Measurements from ENCODE around the gene PIP4P1. TPM values are rescaled to one million over a fixed set of nuclear protein-coding genes. Genes with fewer than 3 reads are reported as not detected.

Gene PIP4P1
- total and polyA plus RNA-seq, 2 of the 13 experiments (the other 11 are each of a cell fraction or from before 2014, with no cell fraction given): 33.4 to 47.0 TPM

DNA sequence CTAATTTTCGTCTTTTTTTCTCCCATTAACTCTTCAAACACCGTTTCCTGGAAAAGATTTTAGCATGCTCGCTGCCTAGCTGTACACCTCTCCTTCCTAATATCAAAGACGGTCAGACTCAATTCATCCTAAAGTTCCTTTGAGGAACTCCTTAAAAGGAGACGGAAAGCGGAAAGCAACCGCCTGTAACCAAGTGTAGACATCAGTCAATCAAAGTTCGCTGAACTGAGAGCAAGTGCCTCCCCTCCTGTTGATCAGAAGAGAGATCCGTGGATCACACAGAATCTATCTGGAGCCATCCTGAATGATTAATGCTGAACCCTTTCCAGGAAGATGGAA is 47.5 kb downstream of the PIP4P1 start:
- Histone ChIP-seq H3K27me3 (ENCODE audit: control insufficient read depth in 1 of 2, insufficient read depth in 2 of 2, low read length in 2 of 2) (no peaks in the 10 kb centered on the region; a peak in 2 of 5 replicates), H4K20me1 (ENCODE audit: insufficient read depth, low read length) (no peaks in the 10 kb centered on the region), H3K9me3 (ENCODE audit: low read length) (no peaks in the 10 kb centered on the region), H3K9ac (ENCODE audit: insufficient read depth, low read depth, low read length) (peak overlapping the region; percentile 75), H3K27ac (ENCODE audit: extremely low read length, insufficient read depth, low read length) (no peak overlapping the region), H3K4me2 (ENCODE audit: low read depth, low read length) (peak overlapping the region; percentile 78), H3K79me2 (ENCODE audit: insufficient read depth, low read length) (no peaks in the 10 kb centered on the region), H2AFZ (ENCODE audit: low read length) (peak overlapping the region; percentile 96), H3K4me1 (ENCODE audit: insufficient read depth, low read length) (peaks cover 52% of the 10 kb centered on the region), H3K4me3 (replicated peaks in 1 of 3; ENCODE audit: insufficient read depth in 1 of 3, low read depth in 2 of 3, low read length in 3 of 3) (peak overlapping the region; percentile 81 to 93 (median 92)), H3K36me3 (replicated peaks in 1 of 2; ENCODE audit: control insufficient read depth in 1 of 2, insufficient read depth in 2 of 2, low read length in 2 of 2) (no peaks in the 10 kb centered on the region)
- intact Hi-C loops (cut with micrococcal nuclease; ENCODE audit: unreplicated experiment): loop anchor here (1.0 to 5.0 kb wide), 4 partner anchors 36 to 86 kb away; partner anchors contain the start of genes PARP2 and PNP
- no peak; the same call in 2 of the 3 replicates for ATAC-seq
- ChIA-PET CTCF (ENCODE audit: low intra/inter-chr PET ratio, low total read pairs) (no interaction called here), POLR2A (interaction anchor here (0.7 to 4.3 kb wide), 16 partner anchors 8 to 274 kb away, joined by 3 to 54 read pairs (median 6); partner anchors contain the start of genes ANG, APEX1, OSGEP and PARP2)
- in situ Hi-C loops (cut with HindIII; ENCODE audit: extremely low pct_ligation_motif_present, low pct_unique_long_range_greater_than_20kb): no loop called here
- BruUV-seq (replicated peaks): TSS peak; percentile 78
- 4% methylated on average over 9 of the region's 9 CpGs for WGBS (ENCODE audit: low lambda C conversion rate)
- FAIRE-seq: no peak
- DNase-seq (ENCODE audit: low spot score): no peak
- TF ChIP-seq ZNF878 (CRISPR knock-in tag; IDR thresholded peaks at IDR 0.05) (0 out of 2 replicates have a peak, but pooled peaks have one; percentile 0), KLF15 (CRISPR knock-in tag; IDR thresholded peaks at IDR 0.05; ENCODE audit: borderline replicate concordance) (peak; percentile 9; the same call in 1 of the 2 replicates), ZNF790 (CRISPR knock-in tag; IDR thresholded peaks at IDR 0.05; ENCODE audit: borderline replicate concordance) (no peak), IKZF4 (CRISPR knock-in tag; IDR thresholded peaks at IDR 0.05; ENCODE audit: borderline replicate concordance, low read depth, not compliant biosample characterization) (peak; percentile 2), MATR3 (CRISPR knock-in tag; IDR thresholded peaks at IDR 0.05) (no peak), ISX (CRISPR knock-in tag; conservative IDR thresholded peaks at IDR 0.05) (no peak)
- TF ChIP-seq, protein P1, sequence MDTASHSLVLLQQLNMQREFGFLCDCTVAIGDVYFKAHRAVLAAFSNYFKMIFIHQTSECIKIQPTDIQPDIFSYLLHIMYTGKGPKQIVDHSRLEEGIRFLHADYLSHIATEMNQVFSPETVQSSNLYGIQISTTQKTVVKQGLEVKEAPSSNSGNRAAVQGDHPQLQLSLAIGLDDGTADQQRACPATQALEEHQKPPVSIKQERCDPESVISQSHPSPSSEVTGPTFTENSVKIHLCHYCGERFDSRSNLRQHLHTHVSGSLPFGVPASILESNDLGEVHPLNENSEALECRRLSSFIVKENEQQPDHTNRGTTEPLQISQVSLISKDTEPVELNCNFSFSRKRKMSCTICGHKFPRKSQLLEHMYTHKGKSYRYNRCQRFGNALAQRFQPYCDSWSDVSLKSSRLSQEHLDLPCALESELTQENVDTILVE (CRISPR knock-in tag; IDR thresholded peaks at IDR 0.05): 0 out of 2 replicates have a peak, but pooled peaks have one; percentile 2
- TF ChIP-seq, protein P2, sequence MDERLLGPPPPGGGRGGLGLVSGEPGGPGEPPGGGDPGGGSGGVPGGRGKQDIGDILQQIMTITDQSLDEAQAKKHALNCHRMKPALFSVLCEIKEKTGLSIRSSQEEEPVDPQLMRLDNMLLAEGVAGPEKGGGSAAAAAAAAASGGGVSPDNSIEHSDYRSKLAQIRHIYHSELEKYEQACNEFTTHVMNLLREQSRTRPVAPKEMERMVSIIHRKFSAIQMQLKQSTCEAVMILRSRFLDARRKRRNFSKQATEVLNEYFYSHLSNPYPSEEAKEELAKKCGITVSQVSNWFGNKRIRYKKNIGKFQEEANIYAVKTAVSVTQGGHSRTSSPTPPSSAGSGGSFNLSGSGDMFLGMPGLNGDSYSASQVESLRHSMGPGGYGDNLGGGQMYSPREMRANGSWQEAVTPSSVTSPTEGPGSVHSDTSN (CRISPR knock-in tag; IDR thresholded peaks at IDR 0.05): peak; percentile 60; the same call in 1 of the 2 replicates
- TF ChIP-seq, protein P3, sequence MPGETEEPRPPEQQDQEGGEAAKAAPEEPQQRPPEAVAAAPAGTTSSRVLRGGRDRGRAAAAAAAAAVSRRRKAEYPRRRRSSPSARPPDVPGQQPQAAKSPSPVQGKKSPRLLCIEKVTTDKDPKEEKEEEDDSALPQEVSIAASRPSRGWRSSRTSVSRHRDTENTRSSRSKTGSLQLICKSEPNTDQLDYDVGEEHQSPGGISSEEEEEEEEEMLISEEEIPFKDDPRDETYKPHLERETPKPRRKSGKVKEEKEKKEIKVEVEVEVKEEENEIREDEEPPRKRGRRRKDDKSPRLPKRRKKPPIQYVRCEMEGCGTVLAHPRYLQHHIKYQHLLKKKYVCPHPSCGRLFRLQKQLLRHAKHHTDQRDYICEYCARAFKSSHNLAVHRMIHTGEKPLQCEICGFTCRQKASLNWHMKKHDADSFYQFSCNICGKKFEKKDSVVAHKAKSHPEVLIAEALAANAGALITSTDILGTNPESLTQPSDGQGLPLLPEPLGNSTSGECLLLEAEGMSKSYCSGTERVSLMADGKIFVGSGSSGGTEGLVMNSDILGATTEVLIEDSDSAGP (CRISPR knock-in tag; IDR thresholded peaks at IDR 0.05; ENCODE audit: borderline replicate concordance): no peak
- TF ChIP-seq, protein P4, sequence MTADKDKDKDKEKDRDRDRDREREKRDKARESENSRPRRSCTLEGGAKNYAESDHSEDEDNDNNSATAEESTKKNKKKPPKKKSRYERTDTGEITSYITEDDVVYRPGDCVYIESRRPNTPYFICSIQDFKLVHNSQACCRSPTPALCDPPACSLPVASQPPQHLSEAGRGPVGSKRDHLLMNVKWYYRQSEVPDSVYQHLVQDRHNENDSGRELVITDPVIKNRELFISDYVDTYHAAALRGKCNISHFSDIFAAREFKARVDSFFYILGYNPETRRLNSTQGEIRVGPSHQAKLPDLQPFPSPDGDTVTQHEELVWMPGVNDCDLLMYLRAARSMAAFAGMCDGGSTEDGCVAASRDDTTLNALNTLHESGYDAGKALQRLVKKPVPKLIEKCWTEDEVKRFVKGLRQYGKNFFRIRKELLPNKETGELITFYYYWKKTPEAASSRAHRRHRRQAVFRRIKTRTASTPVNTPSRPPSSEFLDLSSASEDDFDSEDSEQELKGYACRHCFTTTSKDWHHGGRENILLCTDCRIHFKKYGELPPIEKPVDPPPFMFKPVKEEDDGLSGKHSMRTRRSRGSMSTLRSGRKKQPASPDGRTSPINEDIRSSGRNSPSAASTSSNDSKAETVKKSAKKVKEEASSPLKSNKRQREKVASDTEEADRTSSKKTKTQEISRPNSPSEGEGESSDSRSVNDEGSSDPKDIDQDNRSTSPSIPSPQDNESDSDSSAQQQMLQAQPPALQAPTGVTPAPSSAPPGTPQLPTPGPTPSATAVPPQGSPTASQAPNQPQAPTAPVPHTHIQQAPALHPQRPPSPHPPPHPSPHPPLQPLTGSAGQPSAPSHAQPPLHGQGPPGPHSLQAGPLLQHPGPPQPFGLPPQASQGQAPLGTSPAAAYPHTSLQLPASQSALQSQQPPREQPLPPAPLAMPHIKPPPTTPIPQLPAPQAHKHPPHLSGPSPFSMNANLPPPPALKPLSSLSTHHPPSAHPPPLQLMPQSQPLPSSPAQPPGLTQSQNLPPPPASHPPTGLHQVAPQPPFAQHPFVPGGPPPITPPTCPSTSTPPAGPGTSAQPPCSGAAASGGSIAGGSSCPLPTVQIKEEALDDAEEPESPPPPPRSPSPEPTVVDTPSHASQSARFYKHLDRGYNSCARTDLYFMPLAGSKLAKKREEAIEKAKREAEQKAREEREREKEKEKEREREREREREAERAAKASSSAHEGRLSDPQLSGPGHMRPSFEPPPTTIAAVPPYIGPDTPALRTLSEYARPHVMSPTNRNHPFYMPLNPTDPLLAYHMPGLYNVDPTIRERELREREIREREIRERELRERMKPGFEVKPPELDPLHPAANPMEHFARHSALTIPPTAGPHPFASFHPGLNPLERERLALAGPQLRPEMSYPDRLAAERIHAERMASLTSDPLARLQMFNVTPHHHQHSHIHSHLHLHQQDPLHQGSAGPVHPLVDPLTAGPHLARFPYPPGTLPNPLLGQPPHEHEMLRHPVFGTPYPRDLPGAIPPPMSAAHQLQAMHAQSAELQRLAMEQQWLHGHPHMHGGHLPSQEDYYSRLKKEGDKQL (CRISPR knock-in tag; IDR thresholded peaks at IDR 0.05; ENCODE audit: low read depth): no peak
- TF ChIP-seq, protein P5, sequence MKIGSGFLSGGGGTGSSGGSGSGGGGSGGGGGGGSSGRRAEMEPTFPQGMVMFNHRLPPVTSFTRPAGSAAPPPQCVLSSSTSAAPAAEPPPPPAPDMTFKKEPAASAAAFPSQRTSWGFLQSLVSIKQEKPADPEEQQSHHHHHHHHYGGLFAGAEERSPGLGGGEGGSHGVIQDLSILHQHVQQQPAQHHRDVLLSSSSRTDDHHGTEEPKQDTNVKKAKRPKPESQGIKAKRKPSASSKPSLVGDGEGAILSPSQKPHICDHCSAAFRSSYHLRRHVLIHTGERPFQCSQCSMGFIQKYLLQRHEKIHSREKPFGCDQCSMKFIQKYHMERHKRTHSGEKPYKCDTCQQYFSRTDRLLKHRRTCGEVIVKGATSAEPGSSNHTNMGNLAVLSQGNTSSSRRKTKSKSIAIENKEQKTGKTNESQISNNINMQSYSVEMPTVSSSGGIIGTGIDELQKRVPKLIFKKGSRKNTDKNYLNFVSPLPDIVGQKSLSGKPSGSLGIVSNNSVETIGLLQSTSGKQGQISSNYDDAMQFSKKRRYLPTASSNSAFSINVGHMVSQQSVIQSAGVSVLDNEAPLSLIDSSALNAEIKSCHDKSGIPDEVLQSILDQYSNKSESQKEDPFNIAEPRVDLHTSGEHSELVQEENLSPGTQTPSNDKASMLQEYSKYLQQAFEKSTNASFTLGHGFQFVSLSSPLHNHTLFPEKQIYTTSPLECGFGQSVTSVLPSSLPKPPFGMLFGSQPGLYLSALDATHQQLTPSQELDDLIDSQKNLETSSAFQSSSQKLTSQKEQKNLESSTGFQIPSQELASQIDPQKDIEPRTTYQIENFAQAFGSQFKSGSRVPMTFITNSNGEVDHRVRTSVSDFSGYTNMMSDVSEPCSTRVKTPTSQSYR (CRISPR knock-in tag; IDR thresholded peaks at IDR 0.05; ENCODE audit: borderline replicate concordance): no peak
